ENCODE measurements around the gene KCNQ1OT1. TPM values are rescaled to one million over a fixed set of nuclear protein-coding genes. Genes with fewer than 3 reads are reported as not detected.

KCNQ1OT1 gene
- total RNA-seq, 4 donors from 2014 or later = 0.66 to 2.5 (median 1.3) TPM

- intact Hi-C loops (cut with DNase I) = no loop called here
- Histone ChIP-seq H3K27me3 (no peaks in the 10 kb centered on the region), H3K9me3 (peaks cover 0 to 20% (median 15%) of the 10 kb centered on the region in 4 donors), H3K4me3 (no peak overlapping the region), H3K4me1 (no peaks in the 10 kb centered on the region), H3K36me3 (peaks cover 0 to 24% (median 0%) of the 10 kb centered on the region in 4 donors), H3K27ac (replicated peaks in 1 of 4) (no peak overlapping the region)
- DNase-seq (ENCODE audit: extremely low spot score) = no peak
- 92% methylated on average over 1 of the region's 1 CpG for WGBS
- TF ChIP-seq POLR2AphosphoS5 (IDR thresholded peaks at IDR 0.05) = no peak
- no peak for TF ChIP-seq POLR2A (IDR thresholded peaks at IDR 0.05; ENCODE audit: low read depth)
- no peak for TF ChIP-seq EP300 (IDR thresholded peaks at IDR 0.05)
- TF ChIP-seq, protein P1, sequence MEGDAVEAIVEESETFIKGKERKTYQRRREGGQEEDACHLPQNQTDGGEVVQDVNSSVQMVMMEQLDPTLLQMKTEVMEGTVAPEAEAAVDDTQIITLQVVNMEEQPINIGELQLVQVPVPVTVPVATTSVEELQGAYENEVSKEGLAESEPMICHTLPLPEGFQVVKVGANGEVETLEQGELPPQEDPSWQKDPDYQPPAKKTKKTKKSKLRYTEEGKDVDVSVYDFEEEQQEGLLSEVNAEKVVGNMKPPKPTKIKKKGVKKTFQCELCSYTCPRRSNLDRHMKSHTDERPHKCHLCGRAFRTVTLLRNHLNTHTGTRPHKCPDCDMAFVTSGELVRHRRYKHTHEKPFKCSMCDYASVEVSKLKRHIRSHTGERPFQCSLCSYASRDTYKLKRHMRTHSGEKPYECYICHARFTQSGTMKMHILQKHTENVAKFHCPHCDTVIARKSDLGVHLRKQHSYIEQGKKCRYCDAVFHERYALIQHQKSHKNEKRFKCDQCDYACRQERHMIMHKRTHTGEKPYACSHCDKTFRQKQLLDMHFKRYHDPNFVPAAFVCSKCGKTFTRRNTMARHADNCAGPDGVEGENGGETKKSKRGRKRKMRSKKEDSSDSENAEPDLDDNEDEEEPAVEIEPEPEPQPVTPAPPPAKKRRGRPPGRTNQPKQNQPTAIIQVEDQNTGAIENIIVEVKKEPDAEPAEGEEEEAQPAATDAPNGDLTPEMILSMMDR (IDR thresholded peaks at IDR 0.05) = no peak
These were observed 105.5 kb downstream of the KCNQ1OT1 start for GRCh38 chr11:2594267-2594666.

GRCh38 chr11:2593393-2593950 is 106.3 kb downstream of the KCNQ1OT1 start:
- WGBS = 94% methylated on average over 12 of the region's 15 CpGs
- no peak for TF ChIP-seq POLR2A (IDR thresholded peaks at IDR 0.05; ENCODE audit: low read depth)
- TF ChIP-seq POLR2AphosphoS5 (IDR thresholded peaks at IDR 0.05) = no peak
- TF ChIP-seq EP300 (IDR thresholded peaks at IDR 0.05) = no peak
- TF ChIP-seq, protein P1 (IDR thresholded peaks at IDR 0.05) = no peak
- Histone ChIP-seq H3K4me3 (no peak overlapping the region), H3K27me3 (no peaks in the 10 kb centered on the region), H3K27ac (replicated peaks in 1 of 4) (no peak overlapping the region), H3K9me3 (peaks cover 0 to 16% (median 11%) of the 10 kb centered on the region in 4 donors), H3K36me3 (peaks cover 0 to 24% (median 0%) of the 10 kb centered on the region in 4 donors), H3K4me1 (no peaks in the 10 kb centered on the region)
- intact Hi-C loops (cut with DNase I) = no loop called here
- DNase-seq (ENCODE audit: extremely low spot score) = peak; percentile 81

DNA sequence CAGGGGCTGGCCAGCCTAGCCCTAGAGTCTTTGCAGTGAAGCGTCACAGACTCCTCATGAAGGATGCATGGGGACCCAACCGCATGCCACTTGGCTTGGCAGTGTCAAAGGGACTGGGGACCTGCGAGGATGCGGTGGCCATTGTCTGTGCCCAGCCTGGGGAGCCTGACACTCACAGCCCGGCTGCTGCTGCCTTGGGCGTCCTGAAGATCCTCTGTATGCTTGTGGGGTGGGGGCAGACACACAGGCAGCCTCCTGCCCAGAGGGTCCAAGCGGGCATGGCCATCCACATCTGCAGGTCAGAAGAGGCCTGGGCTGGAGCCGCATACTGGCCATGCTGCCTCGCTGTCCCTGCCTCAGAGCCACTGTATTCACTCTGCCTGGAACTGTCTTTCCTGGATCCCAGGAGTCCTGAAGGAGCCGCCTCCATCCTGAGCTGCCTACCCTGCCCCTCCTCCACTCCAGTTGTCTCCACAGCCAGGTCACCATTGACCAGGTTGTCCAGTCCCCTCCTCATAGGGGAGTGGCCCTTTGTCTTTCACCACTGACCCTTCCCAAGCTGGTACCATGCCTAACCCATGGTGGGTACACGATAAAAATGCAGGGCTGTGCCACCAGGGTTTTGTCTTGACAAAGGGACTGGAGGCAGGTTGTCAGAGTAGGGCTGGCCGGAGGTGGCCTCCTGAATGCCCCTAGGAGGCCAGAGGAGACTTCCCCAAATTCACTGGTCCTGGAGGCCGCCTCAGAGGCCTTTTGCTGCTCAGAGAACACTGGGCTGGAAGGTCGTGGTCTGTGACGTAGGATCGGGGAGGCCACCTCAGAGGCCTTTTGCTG is 107.0 kb downstream of the KCNQ1OT1 start:
- H3K27me3 ChIP-seq = no peaks in the 10 kb centered on the region
- peaks cover 0 to 24% (median 0%) of the 10 kb centered on the region in 4 donors for H3K36me3 ChIP-seq
- peaks cover 0 to 9% (median 7%) of the 10 kb centered on the region in 4 donors for H3K9me3 ChIP-seq
- no peak overlapping the region for H3K27ac ChIP-seq (replicated peaks in 1 of 4)
- TF ChIP-seq POLR2A (IDR thresholded peaks at IDR 0.05; ENCODE audit: low read depth) = no peak
- TF ChIP-seq EP300 (IDR thresholded peaks at IDR 0.05) = no peak
- no peak for TF ChIP-seq POLR2AphosphoS5 (IDR thresholded peaks at IDR 0.05)
- TF ChIP-seq, protein P1 (IDR thresholded peaks at IDR 0.05) = no peak
- peak; percentile 81 for DNase-seq (ENCODE audit: extremely low spot score)
- no peak overlapping the region for H3K4me3 ChIP-seq
- no peaks in the 10 kb centered on the region for H3K4me1 ChIP-seq
- 93% methylated on average over 15 of the region's 16 CpGs for WGBS
- intact Hi-C loops (cut with DNase I) = no loop called here

GRCh38 chr11:2591805-2592204 is 108.0 kb downstream of the KCNQ1OT1 start:
- 82% methylated on average over 7 of the region's 10 CpGs for WGBS
- no peak for TF ChIP-seq POLR2AphosphoS5 (IDR thresholded peaks at IDR 0.05)
- no peak for TF ChIP-seq EP300 (IDR thresholded peaks at IDR 0.05)
- TF ChIP-seq, protein P1 (IDR thresholded peaks at IDR 0.05) = no peak
- no peak for TF ChIP-seq POLR2A (IDR thresholded peaks at IDR 0.05; ENCODE audit: low read depth)
- no peak for DNase-seq (ENCODE audit: extremely low spot score)
- intact Hi-C loops (cut with DNase I) = no loop called here
- H3K27ac ChIP-seq (replicated peaks in 1 of 4) = no peak overlapping the region
- no peaks in the 10 kb centered on the region for H3K4me1 ChIP-seq
- peaks cover 0 to 7% (median 0%) of the 10 kb centered on the region in 4 donors for H3K9me3 ChIP-seq
- H3K36me3 ChIP-seq = peaks cover 0 to 24% (median 0%) of the 10 kb centered on the region in 4 donors
- H3K4me3 ChIP-seq = no peak overlapping the region
- no peaks in the 10 kb centered on the region for H3K27me3 ChIP-seq
